ENCODE results near the gene IZUMO3. TPM values are rescaled to one million over a fixed set of nuclear protein-coding genes. Genes with fewer than 3 reads are reported as not detected.

Gene IZUMO3
- total RNA-seq, 1 experiment from 2014 or later, result not detected

DNA sequence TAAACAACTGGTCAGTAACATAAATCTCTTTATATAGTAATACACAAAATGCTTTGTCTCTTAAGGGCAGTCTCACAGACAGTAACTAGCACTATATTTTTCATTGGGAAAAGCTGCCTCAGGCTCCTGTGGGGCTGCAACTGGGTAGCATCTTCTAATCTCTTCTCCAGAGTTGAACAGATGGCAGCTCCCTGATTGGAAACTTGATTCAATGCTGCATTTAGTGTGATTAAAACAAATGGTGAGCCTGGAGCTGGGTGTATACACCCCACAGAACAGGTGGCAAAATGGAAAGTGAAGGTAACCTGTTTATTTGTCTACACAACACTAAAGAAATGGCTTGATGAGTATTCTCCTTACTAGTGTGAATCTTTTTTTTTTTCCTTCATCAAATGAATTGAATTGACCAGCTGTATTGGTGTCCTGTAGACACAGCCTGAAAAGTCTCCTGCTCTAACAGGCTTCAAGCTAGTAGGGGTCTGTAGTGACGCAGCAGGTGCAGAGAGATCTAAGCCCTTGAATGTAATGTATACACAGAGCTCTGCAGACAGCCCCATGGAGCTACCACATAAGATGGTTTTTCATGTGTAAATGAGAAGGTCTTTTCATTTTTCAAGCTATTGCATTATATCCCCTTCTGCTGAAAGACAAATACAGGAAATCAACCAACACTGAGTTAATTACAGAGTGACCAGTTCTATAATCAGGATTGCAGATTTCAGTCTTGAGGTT lies 43.3 kb downstream of the IZUMO3 start:
- peaks cover 6 to 9% of the 10 kb centered on the region in 2 experiments; a peak in 2 of 4 replicates for H3K9me3 ChIP-seq (ENCODE audit: control insufficient read depth in 1 of 2, insufficient read depth in 1 of 2, low read depth in 1 of 2, low read length in 2 of 2)
- POLR2A ChIA-PET, result no interaction called here
- ATAC-seq, result no peak

More for the DNA sequence above, 43.3 kb downstream of the IZUMO3 start:
- H3K27me3 ChIP-seq (ENCODE audit: insufficient read depth, low read length), result no peaks in the 10 kb centered on the region
- no peak for TF ChIP-seq CBX3 (IDR thresholded peaks at IDR 0.05; ENCODE audit: low read depth)
- TF ChIP-seq SP1 (IDR thresholded peaks at IDR 0.05; ENCODE audit: low read depth), result no peak
- TF ChIP-seq POLR2AphosphoS5 (IDR thresholded peaks at IDR 0.05; ENCODE audit: low read depth, low read length), result no peak
- no peak for TF ChIP-seq RAD21 (IDR thresholded peaks at IDR 0.05; ENCODE audit: low read depth)
- no peak for TF ChIP-seq ELF1 (IDR thresholded peaks at IDR 0.05; ENCODE audit: borderline replicate concordance, low read depth)
- no peak for TF ChIP-seq JUND (IDR thresholded peaks at IDR 0.05)
- TF ChIP-seq, protein P1, sequence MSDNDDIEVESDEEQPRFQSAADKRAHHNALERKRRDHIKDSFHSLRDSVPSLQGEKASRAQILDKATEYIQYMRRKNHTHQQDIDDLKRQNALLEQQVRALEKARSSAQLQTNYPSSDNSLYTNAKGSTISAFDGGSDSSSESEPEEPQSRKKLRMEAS (IDR thresholded peaks at IDR 0.05), result no peak
- TF ChIP-seq ZFX (IDR thresholded peaks at IDR 0.05), result no peak
- TF ChIP-seq CEBPB (IDR thresholded peaks at IDR 0.05; ENCODE audit: low read depth), result no peak
- TF ChIP-seq SIN3A (IDR thresholded peaks at IDR 0.05; ENCODE audit: low read depth), result no peak
- TF ChIP-seq TCF7L2 (IDR thresholded peaks at IDR 0.05; ENCODE audit: borderline replicate concordance, extremely low read depth, insufficient read depth, insufficient read length), result no peak
- TF ChIP-seq, protein P2, sequence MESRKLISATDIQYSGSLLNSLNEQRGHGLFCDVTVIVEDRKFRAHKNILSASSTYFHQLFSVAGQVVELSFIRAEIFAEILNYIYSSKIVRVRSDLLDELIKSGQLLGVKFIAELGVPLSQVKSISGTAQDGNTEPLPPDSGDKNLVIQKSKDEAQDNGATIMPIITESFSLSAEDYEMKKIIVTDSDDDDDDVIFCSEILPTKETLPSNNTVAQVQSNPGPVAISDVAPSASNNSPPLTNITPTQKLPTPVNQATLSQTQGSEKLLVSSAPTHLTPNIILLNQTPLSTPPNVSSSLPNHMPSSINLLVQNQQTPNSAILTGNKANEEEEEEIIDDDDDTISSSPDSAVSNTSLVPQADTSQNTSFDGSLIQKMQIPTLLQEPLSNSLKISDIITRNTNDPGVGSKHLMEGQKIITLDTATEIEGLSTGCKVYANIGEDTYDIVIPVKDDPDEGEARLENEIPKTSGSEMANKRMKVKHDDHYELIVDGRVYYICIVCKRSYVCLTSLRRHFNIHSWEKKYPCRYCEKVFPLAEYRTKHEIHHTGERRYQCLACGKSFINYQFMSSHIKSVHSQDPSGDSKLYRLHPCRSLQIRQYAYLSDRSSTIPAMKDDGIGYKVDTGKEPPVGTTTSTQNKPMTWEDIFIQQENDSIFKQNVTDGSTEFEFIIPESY (IDR thresholded peaks at IDR 0.05; ENCODE audit: extremely low read depth, insufficient replicate concordance, low read length), result no peak
- TF ChIP-seq, protein P3, sequence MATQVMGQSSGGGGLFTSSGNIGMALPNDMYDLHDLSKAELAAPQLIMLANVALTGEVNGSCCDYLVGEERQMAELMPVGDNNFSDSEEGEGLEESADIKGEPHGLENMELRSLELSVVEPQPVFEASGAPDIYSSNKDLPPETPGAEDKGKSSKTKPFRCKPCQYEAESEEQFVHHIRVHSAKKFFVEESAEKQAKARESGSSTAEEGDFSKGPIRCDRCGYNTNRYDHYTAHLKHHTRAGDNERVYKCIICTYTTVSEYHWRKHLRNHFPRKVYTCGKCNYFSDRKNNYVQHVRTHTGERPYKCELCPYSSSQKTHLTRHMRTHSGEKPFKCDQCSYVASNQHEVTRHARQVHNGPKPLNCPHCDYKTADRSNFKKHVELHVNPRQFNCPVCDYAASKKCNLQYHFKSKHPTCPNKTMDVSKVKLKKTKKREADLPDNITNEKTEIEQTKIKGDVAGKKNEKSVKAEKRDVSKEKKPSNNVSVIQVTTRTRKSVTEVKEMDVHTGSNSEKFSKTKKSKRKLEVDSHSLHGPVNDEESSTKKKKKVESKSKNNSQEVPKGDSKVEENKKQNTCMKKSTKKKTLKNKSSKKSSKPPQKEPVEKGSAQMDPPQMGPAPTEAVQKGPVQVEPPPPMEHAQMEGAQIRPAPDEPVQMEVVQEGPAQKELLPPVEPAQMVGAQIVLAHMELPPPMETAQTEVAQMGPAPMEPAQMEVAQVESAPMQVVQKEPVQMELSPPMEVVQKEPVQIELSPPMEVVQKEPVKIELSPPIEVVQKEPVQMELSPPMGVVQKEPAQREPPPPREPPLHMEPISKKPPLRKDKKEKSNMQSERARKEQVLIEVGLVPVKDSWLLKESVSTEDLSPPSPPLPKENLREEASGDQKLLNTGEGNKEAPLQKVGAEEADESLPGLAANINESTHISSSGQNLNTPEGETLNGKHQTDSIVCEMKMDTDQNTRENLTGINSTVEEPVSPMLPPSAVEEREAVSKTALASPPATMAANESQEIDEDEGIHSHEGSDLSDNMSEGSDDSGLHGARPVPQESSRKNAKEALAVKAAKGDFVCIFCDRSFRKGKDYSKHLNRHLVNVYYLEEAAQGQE (IDR thresholded peaks at IDR 0.05; ENCODE audit: low read depth), result no peak
- no peak for TF ChIP-seq EGR1 (IDR thresholded peaks at IDR 0.05; ENCODE audit: low read depth)
- H4K20me1 ChIP-seq (ENCODE audit: insufficient read depth), result no peaks in the 10 kb centered on the region
- DNase-seq (ENCODE audit: low read depth, low spot score), result no peak
- H3K4me3 ChIP-seq (replicated peaks in 1 of 2; ENCODE audit: low read depth in 1 of 2, low read length in 2 of 2), result no peak overlapping the region
- ChIA-PET RAD21 (ENCODE audit: low non-redundant PET in 1 of 2, low total read pairs in 2 of 2, uncharacterized antibody in 2 of 2, unreplicated experiment in 2 of 2) (interaction anchor here in 1 of 2 experiments (0.6 kb wide), 1 partner anchor 83 kb away, joined by 3 read pairs; no protein-coding TSS in a partner anchor), CTCF (no interaction called here)
- no peaks in the 10 kb centered on the region for H3K4me1 ChIP-seq (ENCODE audit: control insufficient read depth in 1 of 2, insufficient read depth in 2 of 2, low read length in 2 of 2)
- H3K9me2 ChIP-seq (ENCODE audit: insufficient read depth), result no peaks in the 10 kb centered on the region
- no peak overlapping the region for H2AFZ ChIP-seq (ENCODE audit: low read depth, low read length, poor library complexity, severe bottlenecking)
- H3K9ac ChIP-seq (ENCODE audit: low read length), result no peak overlapping the region
- H3K36me3 ChIP-seq (ENCODE audit: control insufficient read depth in 1 of 2, insufficient read depth in 2 of 2, low read length in 2 of 2), result no peaks in the 10 kb centered on the region
- BruUV-seq (replicated peaks), result no TSS peak
- no peak overlapping the region for H3K27ac ChIP-seq (ENCODE audit: low read depth, low read length)
- intact Hi-C loops (cut with micrococcal nuclease), result no loop called here
- H3K79me2 ChIP-seq (ENCODE audit: insufficient read depth, low read length), result no peaks in the 10 kb centered on the region
- no peak overlapping the region for H3K4me2 ChIP-seq (ENCODE audit: low read length)
